ENCODE measurements around the gene HBEGF.
"Not testable (repeated sequence)": the region's sequence is repeated elsewhere in the genome, so short reads cannot be mapped to it uniquely, and the experiment has no call there.

The HBEGF gene

GRCh38 chr5:140348104-140348503 lies 1.7 kb upstream of the HBEGF start:
- no peak overlapping the region for H3K4me3 Mint-ChIP-seq
- no peak for ATAC-seq
- no peaks in the 10 kb centered on the region for H3K9me3 Mint-ChIP-seq
- no peak overlapping the region for H3K27ac Mint-ChIP-seq
- DNase-seq: no peak
- peaks cover 38% of the 10 kb centered on the region for H3K4me1 Mint-ChIP-seq
- peaks cover 47% of the 10 kb centered on the region for H3K27me3 Mint-ChIP-seq

GRCh38 chr5:140347360-140347759 lies 957 bp upstream of the HBEGF start:
- H3K4me1 Mint-ChIP-seq: peaks cover 45% of the 10 kb centered on the region
- no peaks in the 10 kb centered on the region for H3K9me3 Mint-ChIP-seq
- ATAC-seq: no peak
- no peak for DNase-seq
- H3K27me3 Mint-ChIP-seq: peaks cover 47% of the 10 kb centered on the region
- peak overlapping the region; percentile 35 to 84 for H3K4me3 Mint-ChIP-seq
- peak overlapping the region in 1 of 2 donors; percentile 30 for H3K27ac Mint-ChIP-seq

GRCh38 chr5:140345919-140346347 lies 470 bp downstream of the HBEGF start:
- Mint-ChIP-seq H3K9me3 (no peaks in the 10 kb centered on the region), H3K27ac (no peak overlapping the region), H3K4me1 (peaks cover 59% of the 10 kb centered on the region), H3K4me3 (peak overlapping the region; percentile 78 to 86), H3K27me3 (peaks cover 43% of the 10 kb centered on the region)
- ATAC-seq: peak; percentile 33
- peak in 1 of 2 donors; percentile 52 for DNase-seq

- H3K4me3 Mint-ChIP-seq: peak overlapping the region; percentile 78 to 86
- ATAC-seq (peak; percentile 26), DNase-seq (no peak)
- no peaks in the 10 kb centered on the region for H3K9me3 Mint-ChIP-seq
- peaks cover 32% of the 10 kb centered on the region for H3K27me3 Mint-ChIP-seq
- peak overlapping the region in 1 of 2 donors; percentile 29 for H3K27ac Mint-ChIP-seq
- H3K4me1 Mint-ChIP-seq: peaks cover 64% of the 10 kb centered on the region
These were observed 1.6 kb downstream of the HBEGF start for GRCh38 chr5:140344683-140345423.

GRCh38 chr5:140343849-140344248 lies 2.6 kb downstream of the HBEGF start:
- H3K27me3 Mint-ChIP-seq: peaks cover 24% of the 10 kb centered on the region
- H3K4me3 Mint-ChIP-seq: peak overlapping the region; percentile 19 to 86
- H3K9me3 Mint-ChIP-seq, H3K27ac Mint-ChIP-seq, DNase-seq, ATAC-seq: not testable (repeated sequence)
- peaks cover 67% of the 10 kb centered on the region for H3K4me1 Mint-ChIP-seq

DNA sequence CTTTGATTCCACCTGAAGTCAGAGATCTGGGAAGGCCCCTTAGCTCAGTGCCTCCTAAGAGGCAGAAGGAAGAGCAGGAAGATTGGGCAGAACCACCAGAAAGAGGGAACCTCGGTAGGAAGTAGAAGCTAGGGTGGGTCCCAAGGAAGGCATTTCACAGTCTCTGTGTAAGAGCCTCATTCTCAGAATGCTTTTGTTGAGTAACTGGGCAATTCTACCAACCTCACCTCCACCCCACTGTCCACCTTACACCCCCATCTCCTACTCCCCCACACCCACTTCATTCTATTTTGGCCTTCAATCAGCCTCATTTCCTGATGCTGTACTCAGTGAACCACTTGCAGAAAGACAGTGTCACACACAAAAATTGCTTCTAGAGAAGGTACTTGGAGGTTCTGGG lies 3.5 kb downstream of the HBEGF start:
- H3K9me3 Mint-ChIP-seq: no peaks in the 10 kb centered on the region
- peaks cover 16% of the 10 kb centered on the region for H3K27me3 Mint-ChIP-seq
- H3K4me3 Mint-ChIP-seq: peak overlapping the region; percentile 75 to 87
- ATAC-seq (peak; percentile 4), DNase-seq (no peak)
- peak overlapping the region; percentile 92 to 97 for H3K27ac Mint-ChIP-seq
- peaks cover 70% of the 10 kb centered on the region for H3K4me1 Mint-ChIP-seq

- peaks cover 68% of the 10 kb centered on the region for H3K4me1 Mint-ChIP-seq
- peak in 1 of 2 donors; percentile 65 for DNase-seq
These were observed 4.1 kb downstream of the HBEGF start for GRCh38 chr5:140342287-140342686.

GRCh38 chr5:140341591-140341990 lies 4.8 kb downstream of the HBEGF start:
- Mint-ChIP-seq H3K4me3 (peak overlapping the region; percentile 75 to 87), H3K27me3 (peaks cover 9% of the 10 kb centered on the region), H3K4me1 (peaks cover 64% of the 10 kb centered on the region), H3K9me3 (no peaks in the 10 kb centered on the region), H3K27ac (peak overlapping the region in 1 of 2 donors; percentile 92)
- ATAC-seq (peak; percentile 18), DNase-seq (peak in 1 of 2 donors; percentile 25)

More at GRCh38 chr5:140342287-140342686, 4.1 kb downstream of the HBEGF start:
- H3K4me3 Mint-ChIP-seq: peak overlapping the region; percentile 75 to 87
- H3K27ac Mint-ChIP-seq: peak overlapping the region; percentile 92 to 97
- H3K27me3 Mint-ChIP-seq: peaks cover 10% of the 10 kb centered on the region
- peak; percentile 49 for ATAC-seq
- H3K9me3 Mint-ChIP-seq: no peaks in the 10 kb centered on the region

GRCh38 chr5:140340605-140341121 lies 5.7 kb downstream of the HBEGF start:
- H3K27me3 Mint-ChIP-seq: peaks cover 3% of the 10 kb centered on the region
- DNase-seq: no peak
- H3K27ac Mint-ChIP-seq: peak overlapping the region in 1 of 2 donors; percentile 74
- no peak for ATAC-seq
- H3K4me1 Mint-ChIP-seq: peaks cover 66% of the 10 kb centered on the region
- H3K9me3 Mint-ChIP-seq: no peaks in the 10 kb centered on the region
- H3K4me3 Mint-ChIP-seq: peak overlapping the region; percentile 9 to 45

DNA sequence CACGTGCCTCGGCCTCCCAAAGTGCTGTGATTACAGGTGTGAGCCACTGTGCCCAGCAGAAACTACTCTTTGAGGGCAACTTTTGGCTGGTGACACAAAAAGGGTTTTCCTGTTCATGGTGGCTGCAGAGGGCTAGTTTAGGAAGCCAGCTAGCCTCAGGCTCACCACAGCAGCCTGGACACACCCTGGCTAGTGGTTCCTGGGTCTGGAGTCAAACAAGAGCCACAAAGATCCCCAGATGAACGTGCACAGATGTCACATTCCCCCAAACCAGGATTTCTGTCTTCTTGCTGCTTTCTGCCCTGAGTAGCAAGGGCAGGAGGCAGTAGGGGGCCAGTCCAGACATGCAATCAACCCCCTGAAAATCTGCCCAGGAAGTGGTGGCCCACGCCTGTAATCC lies 6.8 kb downstream of the HBEGF start:
- no peak overlapping the region for H3K4me3 Mint-ChIP-seq
- no peaks in the 10 kb centered on the region for H3K27me3 Mint-ChIP-seq
- DNase-seq (peak in 1 of 2 donors; percentile 31), ATAC-seq (peak; percentile 18)
- no peaks in the 10 kb centered on the region for H3K9me3 Mint-ChIP-seq
- H3K4me1 Mint-ChIP-seq: peaks cover 62% of the 10 kb centered on the region
- no peak overlapping the region for H3K27ac Mint-ChIP-seq

GRCh38 chr5:140338908-140339307 lies 7.5 kb downstream of the HBEGF start:
- Mint-ChIP-seq H3K4me1 (peaks cover 55% of the 10 kb centered on the region), H3K27ac (peak overlapping the region in 1 of 2 donors; percentile 37), H3K27me3 (no peaks in the 10 kb centered on the region), H3K9me3 (no peaks in the 10 kb centered on the region), H3K4me3 (no peak overlapping the region)
- ATAC-seq (no peak), DNase-seq (no peak)

DNA sequence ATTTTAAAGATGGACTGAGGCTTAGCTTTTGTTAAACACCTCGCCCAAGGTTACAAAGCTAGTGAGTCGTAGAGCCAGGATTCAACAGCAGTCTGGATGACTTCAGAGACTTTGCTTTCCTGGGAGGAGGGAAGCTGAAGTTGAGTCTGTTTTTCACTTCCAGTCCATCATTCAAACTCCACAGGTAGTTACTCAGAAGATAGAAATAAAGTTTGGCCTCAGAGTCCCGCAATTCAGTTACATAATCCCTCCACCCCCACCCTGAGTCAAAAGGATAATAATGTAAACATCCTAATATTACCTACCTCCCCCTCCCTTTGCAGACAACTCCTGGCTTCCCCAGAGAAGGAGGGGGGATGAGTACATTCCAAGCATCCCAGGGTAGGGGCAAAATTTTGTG lies 8.1 kb downstream of the HBEGF start:
- H3K27ac Mint-ChIP-seq: no peak overlapping the region
- H3K4me3 Mint-ChIP-seq: no peak overlapping the region
- no peaks in the 10 kb centered on the region for H3K9me3 Mint-ChIP-seq
- DNase-seq: no peak
- ATAC-seq: no peak
- no peaks in the 10 kb centered on the region for H3K27me3 Mint-ChIP-seq
- H3K4me1 Mint-ChIP-seq: peaks cover 49% of the 10 kb centered on the region

GRCh38 chr5:140337880-140338279 lies 8.5 kb downstream of the HBEGF start:
- no peaks in the 10 kb centered on the region for H3K27me3 Mint-ChIP-seq
- H3K9me3 Mint-ChIP-seq: no peaks in the 10 kb centered on the region
- no peak overlapping the region for H3K4me3 Mint-ChIP-seq
- H3K4me1 Mint-ChIP-seq: peaks cover 45% of the 10 kb centered on the region
- ATAC-seq: no peak
- H3K27ac Mint-ChIP-seq: no peak overlapping the region
- DNase-seq: no peak

GRCh38 chr5:140336388-140336787 lies 10.0 kb downstream of the HBEGF start:
- H3K27ac Mint-ChIP-seq: no peak overlapping the region
- no peaks in the 10 kb centered on the region for H3K9me3 Mint-ChIP-seq
- peaks cover 30% of the 10 kb centered on the region for H3K4me1 Mint-ChIP-seq
- ATAC-seq (no peak), DNase-seq (no peak)
- no peak overlapping the region for H3K4me3 Mint-ChIP-seq
- H3K27me3 Mint-ChIP-seq: no peaks in the 10 kb centered on the region

DNA sequence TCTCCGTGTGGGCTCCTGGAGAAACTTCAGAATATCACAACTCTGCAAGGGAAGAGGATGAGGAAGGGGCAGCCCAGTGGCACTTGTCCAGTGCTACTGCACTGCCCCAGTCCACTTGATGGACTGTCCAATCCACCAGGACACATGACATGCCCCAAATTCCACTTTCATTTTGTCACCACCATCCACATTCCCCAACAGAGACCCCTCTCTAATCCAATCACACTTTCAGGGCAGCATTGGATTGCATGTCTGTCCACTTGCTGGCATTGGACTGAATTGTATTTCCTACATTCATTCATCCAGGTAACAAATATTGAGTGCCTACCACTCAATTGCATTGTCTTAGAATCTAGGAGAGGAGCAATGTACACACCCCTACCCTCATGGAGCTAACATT lies 14.8 kb downstream of the HBEGF start:
- Mint-ChIP-seq H3K4me3 (no peak overlapping the region), H3K4me1 (peaks cover 15% of the 10 kb centered on the region), H3K9me3 (no peaks in the 10 kb centered on the region), H3K27me3 (no peaks in the 10 kb centered on the region), H3K27ac (no peak overlapping the region)
- DNase-seq (no peak), ATAC-seq (no peak)

DNA sequence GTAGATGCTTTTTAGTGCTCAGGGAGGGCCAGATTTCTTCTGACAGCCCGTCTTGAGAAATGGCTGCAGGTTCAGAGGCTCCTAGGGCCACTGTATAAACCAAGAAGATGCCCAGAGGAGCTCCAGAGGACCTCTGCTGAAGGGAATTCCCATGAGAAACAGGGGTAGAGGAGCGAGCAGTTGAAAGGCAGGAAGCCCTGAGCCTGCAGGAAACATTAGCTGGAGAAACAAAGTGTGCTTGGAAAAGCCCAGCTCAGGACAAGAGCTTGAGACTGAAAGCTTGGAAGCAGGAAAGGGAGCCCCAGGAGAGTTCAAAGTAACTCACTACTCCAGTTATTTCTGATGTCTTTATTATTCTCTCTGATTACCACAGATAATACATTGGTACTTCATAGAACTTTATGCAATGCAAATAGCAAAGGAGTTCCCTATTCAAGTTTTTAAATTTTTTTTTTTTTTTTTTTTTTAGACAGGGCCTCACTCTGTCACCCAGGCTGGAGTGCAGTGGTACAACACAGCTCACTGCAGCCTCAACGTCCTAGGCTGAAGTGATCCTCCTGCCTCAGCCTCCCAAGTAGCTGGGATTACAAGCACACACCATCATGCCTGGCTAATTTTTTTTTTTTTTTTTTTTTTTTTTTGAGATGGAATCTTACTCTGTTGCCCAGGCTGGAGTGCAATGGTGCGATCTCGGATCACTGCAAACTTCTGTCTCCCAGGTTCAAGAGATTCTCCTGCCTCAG lies 16.5 kb downstream of the HBEGF start:
- no peaks in the 10 kb centered on the region for H3K9me3 Mint-ChIP-seq
- no peak overlapping the region for H3K4me3 Mint-ChIP-seq
- H3K27me3 Mint-ChIP-seq: no peaks in the 10 kb centered on the region
- ATAC-seq (no peak), DNase-seq (no peak)
- H3K4me1 Mint-ChIP-seq: peaks cover 4% of the 10 kb centered on the region
- H3K27ac Mint-ChIP-seq: no peak overlapping the region

Measured in stimulated activated naive CD8-positive, alpha-beta T cell treated with anti-CD3 and anti-CD28 coated beads, Interleukin-15, amount 100 ng/mL, for 72 hours (primary cell).